ENCODE measurements around the gene ORAI3.
A peak's percentile ranks its signal among the peaks of the same experiment; 100 is the strongest.

Gene ORAI3

DNA sequence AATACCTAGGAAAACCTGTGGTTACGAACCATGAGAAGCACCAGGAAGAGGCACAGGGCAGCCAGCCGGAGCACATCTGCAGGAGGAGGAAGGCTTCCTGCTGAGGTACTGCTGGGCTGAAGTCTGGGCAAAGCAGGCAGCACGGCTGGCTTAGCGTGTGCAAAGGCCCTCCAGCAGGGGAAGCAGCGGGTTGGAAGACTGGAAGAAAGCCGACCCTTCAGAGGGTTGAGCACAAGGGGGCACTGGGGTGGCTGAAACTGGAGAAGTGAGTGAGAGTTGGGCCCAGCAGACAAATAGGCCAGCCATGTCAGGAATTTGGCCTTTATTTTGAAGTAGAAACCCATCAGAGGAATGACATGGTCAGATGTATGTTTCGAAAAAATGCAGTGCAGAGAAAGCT is 24.0 kb downstream of the ORAI3 start:
- no peak for DNase-seq

DNA sequence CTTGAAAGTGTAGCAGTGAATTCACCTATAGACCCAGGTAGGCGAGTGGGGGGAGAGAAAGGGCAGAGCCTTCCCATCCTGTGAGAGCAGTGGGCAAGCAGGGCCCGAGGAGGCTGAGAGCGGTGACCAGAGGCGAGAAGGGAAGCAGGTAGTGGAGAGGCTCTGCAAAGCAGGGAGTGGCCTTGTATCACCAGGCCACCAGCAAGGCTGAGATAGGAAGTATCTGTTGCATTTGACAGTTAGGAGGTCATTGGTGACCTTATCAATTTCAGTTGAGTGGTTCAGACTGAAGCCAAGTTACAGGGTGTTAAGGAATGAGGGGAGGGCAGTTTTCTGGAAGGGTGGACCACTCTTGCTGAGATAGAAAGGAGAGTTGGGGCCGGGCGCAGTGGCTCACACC is 25.5 kb downstream of the ORAI3 start:
- no peak for DNase-seq

DNA sequence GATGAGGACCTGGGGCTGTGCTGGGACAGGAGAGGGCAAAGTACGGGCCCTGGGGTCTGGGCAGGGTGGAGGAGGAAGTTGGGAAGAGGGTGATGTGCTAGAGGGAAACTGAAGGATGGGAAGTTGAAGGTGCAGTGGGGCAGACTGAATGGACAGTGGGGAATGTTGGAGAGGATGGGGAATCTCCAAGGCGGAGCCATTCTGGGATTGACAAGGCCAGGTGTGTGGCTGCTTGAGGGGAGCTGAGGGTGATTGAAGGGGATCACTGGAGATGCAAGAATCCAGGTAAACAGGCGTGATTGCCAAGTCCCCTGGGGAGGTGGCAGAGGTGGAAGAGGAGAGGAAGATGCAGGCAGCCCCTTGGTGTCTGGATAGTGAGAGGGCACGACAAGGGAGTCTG is 27.6 kb downstream of the ORAI3 start:
- DNase-seq: no peak

DNA sequence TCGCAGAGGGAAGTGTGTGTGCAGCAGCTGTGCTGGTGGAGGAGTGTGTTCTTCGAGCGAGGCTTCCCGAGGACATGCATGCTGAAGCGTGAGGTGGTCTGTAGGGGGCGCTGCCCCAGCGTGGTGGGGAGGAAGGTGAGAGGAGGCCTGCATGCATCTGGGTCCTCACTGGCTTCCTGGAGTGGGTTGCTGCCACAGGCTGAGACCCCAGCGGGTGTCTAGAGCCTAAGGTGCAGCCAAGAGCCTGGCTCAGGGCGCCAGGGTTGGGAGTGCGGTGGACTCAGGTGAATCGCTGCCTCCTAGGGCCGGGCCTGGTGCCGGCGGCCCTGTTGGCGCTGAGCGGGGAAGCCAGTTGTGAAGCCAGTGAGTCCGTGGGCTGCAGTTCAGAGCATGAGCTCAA is 28.6 kb downstream of the ORAI3 start:
- no peak for DNase-seq

DNA sequence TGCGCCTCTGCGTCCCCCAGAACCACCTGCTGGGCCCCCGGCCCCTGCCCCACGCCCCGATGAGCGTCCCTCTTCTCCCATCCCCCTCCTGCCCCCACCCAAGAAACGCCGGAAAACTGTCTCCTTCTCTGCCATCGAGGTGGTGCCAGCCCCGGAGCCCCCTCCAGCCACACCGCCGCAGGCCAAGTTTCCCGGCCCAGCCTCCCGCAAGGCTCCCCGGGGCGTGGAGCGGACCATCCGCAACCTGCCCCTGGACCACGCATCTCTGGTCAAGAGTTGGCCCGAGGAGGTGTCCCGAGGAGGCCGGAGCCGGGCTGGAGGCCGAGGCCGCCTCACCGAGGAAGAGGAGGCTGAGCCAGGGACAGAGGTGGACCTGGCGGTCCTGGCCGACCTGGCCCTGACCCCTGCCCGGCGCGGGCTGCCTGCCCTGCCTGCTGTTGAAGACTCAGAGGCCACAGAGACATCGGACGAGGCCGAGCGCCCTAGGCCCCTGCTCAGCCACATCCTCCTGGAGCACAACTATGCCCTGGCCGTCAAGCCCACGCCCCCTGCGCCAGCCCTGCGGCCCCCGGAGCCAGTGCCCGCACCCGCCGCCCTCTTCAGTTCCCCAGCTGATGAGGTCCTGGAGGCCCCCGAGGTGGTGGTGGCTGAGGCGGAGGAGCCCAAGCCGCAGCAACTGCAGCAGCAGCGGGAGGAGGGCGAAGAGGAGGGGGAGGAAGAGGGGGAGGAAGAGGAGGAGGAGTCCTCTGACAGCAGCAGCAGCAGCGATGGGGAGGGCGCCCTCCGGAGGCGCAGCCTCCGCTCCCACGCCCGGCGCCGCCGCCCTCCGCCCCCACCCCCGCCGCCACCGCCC is 30.5 kb downstream of the ORAI3 start:
- no peak for DNase-seq

DNA sequence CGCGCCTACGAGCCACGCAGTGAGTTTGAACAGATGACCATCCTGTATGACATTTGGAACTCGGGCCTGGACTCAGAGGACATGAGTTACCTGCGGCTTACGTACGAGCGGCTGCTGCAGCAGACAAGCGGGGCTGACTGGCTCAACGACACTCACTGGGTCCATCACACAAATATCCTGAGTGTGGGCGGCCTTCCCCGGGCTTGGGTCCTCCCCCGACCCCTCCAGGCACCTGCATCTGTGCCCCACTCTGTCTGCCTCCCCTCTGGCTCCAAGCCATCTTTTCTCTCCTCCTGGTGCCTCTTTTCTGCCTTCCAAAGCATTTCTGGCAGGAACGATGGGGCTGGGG is 31.1 kb downstream of the ORAI3 start:
- DNase-seq: no peak

DNA sequence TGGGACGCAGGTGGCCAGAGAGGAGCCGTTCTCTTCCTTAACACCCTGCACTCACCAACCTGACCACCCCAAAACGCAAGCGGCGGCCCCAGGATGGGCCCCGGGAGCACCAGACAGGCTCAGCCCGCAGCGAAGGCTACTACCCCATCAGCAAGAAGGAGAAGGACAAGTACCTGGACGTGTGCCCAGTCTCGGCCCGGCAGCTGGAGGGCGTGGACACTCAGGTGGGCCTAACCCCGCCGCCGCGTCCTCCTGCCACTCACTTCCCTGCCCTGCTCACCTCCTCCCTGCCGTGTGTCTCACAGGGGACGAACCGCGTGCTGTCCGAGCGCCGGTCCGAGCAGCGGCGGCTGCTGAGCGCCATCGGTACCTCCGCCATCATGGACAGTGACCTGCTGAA is 31.6 kb downstream of the ORAI3 start:
- no peak for DNase-seq

DNA sequence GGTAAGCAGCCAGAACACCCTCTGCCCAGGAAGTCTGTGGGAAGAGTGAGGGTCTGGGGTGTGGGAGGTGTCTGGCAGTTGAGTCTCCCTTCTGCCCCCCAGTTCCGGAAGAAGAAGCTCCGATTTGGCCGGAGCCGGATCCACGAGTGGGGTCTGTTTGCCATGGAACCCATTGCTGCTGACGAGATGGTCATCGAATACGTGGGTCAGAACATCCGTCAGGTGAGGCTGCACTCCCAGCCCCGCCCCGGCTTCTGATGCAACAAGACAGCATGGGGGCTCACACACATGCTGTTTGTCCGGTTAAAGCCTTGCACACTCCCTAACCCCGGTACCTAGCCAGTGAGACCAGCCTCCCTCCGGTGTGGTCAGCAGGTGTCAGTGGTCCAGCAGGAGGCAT is 32.1 kb downstream of the ORAI3 start:
- no peak for DNase-seq

DNA sequence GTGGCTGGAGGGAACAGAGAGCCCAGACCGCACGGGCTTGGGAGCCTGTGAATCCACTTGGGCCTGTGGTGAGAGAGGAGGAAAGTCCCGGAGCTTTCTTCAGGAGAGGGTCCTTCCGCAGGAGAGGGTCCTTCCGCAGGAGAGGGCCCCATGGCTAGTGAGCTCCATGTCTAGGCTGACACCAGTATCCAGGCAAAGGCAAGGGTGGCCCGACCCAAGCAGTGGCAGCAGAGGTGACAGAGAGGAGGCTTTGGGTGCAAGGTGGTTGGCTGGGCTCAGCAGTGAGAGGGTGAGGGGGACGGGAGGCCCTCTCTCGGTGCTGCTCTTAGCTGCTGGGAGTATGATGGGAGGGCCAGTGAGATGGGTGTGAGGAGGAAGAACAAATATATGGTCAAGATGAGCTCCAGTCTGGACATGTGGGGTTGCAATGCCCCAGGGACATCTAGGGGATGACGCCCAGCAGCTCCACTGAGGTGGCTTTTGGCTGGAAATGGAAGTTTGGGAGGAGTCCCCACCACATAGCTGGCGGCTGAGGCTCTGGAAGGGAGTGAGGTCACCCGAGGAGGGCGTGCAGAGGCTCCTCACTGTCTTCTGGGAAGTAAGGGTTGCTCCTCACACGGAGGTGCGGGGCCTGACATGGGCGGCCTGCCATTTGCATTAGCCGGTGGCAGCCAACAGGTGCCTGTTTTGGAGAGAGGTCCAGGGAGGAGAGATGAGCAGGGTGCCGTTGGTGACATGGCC is 33.9 kb downstream of the ORAI3 start:
- no peak for DNase-seq

DNA sequence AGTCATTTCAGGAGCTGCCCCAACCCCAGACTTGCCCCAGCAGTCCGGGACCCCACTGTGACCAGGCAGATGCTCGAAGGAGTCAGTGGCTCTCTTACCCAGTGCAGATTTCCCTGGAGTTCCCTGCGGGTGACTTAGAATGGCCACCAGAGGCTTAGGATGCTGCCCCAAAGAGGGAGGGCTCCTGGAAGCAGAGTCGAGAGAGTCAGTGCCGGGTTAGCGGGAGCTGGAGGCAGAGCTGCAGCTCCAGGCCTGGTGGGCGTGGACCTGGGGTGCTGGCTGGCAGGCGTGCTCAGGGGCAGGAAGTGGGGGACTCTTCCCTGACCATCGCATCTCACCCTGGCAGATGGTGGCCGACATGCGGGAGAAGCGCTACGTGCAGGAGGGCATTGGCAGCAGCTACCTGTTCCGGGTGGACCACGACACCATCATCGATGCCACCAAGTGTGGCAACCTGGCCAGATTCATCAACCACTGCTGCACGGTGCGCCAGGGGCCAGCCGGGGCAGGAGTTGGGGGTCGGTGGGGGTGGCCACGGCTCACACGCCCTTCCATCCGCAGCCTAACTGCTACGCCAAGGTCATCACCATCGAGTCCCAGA is 34.5 kb downstream of the ORAI3 start:
- DNase-seq: no peak

DNA sequence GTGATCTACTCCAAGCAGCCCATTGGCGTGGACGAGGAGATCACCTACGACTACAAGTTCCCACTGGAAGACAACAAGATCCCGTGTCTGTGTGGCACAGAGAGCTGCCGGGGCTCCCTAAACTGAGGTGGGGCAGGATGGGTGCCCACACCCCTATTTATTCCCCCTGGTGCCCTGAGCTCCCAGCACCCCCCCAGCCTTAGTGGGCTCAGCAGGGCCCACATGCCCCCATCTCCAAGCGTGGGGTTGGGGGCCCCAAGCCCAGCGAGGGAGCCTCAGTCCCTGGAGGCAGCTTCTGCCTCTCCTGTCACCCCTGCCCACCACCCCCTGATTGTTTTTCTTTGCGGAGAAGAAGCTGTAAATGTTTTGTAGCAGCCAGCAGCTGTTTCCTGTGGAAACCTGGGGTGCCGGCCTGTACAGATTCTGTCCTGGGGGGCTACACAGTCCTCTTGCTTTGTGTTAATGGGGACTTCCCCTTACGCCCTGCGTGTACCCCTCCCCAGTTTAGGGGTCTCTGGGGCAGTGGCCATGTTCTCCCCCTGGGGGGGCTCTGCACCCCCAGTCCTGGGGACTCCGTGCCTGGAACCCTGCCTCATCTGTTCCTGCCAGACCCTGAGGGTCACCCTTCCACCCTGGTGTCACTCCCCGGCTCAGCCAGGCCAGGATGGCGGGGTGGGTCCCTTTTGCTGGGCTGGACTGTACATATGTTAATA is 35.2 kb downstream of the ORAI3 start:
- DNase-seq: no peak

DNA sequence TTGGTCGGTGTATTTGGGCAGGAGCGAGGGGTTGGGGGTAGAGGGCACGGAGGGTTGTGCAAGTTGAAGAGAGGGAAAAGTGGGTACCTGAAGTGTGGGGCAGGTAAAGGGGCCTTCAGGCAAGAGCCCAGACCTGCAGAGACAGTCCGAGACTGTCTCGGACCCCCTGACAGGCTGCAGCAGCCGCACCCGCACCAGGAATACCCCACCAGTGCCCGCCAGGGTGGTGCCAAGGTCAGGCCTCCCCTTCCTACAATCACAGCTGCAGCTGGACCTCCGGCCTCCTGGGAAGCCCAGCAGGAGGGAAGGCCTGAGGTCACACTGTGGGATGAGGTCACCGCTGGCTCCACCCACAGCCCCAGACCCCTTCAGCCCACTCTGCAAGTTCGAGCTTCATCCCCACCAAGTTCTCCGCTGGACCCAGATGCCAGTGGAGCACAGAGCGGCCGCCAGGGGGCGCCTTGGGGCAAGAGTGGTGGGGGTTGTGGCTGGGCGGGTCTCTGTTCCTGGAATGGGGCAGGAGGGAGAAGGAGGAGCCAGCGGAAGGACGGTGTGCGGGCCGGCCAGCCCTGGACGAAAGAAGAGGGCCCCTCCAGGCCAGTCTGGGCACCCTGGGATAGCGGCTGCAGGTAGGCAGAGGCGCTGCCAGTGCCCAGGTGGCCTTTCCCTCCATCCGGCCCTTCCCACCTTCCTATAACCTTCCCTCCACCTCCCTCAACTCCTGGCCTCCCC is 36.0 kb downstream of the ORAI3 start, which contains the start of gene HSD3B7:
Gene HSD3B7 (plus strand): TSS at position 539 of the 732 bp plus-strand sequence. CDS start 452 bp downstream, outside the sequence.
- peak; percentile 68 to 83 for DNase-seq

DNA sequence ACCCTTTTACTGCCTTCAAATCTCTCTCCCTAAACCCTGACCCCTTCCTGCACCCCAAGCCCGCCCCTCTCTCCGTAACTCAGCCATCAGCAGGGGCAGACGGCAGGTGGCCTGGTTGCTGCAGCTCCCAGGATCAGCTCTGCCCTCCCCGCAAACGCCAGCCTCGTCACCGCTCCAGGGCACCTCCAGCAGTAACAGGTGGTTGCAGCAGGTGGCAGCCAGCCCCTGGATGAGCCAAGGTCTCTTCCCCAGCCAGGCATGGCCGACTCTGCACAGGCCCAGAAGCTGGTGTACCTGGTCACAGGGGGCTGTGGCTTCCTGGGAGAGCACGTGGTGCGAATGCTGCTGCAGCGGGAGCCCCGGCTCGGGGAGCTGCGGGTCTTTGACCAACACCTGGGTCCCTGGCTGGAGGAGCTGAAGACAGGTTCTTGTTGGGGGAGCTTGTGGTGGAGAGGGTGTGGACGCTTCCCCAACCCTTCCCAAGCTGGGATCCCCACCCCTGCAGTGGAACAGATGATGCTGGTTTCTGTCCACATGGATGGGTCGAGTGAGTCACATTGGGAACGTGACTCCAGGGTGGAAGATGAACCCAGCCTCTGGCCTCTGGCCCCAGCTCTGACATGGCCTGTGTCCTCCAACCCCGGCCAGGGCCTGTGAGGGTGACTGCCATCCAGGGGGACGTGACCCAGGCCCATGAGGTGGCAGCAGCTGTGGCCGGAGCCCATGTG is 36.7 kb downstream of the ORAI3 start:
- peak; percentile 17 to 27 for DNase-seq

DNA sequence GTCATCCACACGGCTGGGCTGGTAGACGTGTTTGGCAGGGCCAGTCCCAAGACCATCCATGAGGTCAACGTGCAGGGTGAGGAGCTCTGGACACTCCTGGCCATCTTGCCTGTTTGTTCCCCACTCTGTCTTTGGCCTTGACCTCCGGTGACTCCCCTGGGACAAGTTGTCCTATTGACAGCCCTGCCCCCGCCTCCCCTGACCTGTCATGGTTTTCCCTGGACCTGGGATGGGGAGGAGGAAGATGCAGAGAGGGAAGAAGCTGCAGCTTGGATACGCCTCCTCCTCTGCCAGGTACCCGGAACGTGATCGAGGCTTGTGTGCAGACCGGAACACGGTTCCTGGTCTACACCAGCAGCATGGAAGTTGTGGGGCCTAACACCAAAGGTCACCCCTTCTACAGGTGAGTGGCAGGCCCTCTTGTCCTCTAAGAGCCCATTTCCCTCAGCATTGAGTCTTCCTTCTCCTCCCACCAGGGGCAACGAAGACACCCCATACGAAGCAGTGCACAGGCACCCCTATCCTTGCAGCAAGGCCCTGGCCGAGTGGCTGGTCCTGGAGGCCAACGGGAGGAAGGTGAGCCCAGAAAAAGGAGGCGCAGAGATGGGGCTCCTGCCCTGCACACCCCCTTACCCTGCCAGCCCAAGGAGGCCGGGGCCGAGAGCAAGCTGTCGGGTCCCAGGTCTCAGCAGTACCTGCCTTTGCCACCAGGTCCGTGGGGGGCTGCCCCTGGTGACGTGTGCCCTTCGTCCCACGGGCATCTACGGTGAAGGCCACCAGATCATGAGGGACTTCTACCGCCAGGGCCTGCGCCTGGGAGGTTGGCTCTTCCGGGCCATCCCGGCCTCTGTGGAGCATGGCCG is 37.5 kb downstream of the ORAI3 start:
- no peak for DNase-seq

DNA sequence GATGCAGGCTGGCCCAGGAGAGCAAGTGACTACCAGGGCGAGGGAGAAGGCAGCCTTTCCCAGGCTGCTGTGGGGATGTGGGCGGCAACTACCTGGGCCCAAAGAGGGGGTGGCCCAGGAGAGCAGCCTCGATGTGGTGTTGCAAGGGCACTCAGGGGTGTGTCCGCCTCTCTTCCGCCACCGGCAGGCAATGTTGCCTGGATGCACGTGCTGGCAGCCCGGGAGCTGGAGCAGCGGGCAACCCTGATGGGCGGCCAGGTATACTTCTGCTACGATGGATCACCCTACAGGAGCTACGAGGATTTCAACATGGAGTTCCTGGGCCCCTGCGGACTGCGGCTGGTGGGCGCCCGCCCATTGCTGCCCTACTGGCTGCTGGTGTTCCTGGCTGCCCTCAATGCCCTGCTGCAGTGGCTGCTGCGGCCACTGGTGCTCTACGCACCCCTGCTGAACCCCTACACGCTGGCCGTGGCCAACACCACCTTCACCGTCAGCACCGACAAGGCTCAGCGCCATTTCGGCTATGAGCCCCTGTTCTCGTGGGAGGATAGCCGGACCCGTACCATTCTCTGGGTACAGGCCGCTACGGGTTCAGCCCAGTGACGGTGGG is 38.8 kb downstream of the ORAI3 start:
- no peak for DNase-seq

DNA sequence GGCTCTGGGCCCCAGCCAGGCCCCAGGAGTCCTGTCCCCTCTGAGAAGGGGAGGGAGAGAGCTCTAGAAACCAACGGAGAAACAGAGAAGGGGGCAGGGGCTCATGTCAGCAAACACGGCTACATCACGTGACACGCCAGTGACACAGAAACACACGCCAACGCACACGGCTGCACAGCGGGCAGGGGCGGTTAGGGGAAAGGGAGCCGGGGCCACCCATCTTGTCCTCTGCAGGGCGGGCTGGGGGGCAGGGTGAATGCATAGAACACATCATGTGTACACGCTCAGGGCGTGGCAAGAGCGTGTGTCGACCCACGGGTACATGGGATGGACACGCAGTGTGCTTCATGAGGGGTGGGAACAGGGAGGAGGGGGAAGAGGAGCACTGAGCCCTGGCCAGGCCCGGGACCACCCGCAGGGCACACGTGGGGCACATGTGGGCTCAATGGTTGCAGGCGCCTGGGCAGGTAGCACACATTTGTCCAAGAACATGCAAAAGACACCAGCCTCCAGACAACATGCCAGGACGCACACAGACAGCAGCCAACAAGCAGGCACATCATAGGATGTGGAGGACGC is 40.7 kb downstream of the ORAI3 start:
- DNase-seq: no peak

DNA sequence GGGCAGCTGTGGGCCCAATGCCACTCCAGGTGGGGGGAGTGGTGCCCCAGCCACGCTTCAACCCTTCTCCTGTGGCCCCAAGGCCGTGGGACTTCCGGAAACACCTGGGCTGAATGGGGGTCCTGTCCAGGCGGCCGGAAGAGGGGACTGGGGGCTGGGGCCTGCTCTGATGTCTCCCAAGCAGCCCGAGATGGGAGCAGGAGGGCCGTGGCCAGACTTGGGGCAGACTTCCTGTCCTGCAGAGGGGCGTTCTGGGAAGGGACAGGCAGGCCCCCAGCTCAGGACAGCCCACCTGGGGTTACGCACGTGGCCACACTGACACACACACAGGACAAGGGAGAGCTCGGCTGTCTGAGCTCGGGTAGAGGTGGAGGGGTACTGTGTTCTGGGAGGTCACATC is 41.2 kb downstream of the ORAI3 start:
- no peak for DNase-seq

DNA sequence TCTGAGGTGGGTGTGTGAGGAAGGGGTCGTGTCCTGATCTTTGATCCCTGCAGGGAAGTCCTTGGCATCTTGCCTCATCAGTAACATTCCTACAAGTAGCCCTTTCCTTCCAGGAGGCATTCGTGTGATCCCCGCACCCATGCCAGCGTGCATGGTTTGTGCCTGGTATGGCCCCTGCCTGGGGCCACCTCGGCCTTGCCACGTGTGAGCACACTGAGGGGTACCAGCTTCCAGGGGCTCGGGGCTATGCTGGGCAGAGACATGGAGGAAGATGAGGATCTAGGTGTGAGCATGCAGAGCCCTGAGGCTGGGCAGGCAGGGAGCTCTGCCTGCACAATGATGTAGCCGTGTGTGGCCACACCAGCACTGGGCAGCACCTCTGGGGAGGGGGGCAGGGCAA is 42.2 kb downstream of the ORAI3 start:
- DNase-seq: no peak

DNA sequence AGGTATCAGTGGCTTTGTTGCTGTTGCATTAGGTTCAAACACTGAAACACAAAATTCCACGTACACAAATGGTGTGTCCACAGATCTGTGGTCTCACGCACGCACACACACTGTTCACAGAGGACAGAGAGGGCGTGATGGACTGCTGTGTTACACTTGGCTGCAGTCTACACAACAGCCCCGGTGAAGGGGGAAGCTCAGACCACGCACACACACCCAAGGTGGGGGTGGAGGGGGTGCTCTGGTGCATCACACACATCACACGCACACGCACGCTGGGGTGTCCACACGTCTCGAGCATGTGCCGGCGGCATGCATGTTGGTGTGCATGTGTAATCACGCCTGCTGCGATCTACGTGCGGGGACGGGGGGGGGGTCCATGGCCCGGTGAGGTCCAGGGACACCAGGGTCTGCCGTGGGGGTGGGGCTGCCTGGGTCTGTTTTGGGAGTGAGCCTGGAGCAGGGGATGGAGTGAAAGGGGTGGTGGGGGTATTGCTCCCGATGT is 43.5 kb downstream of the ORAI3 start:
- DNase-seq: no peak

Data from NCI-H1930 (cell line).